GM12874 (cell line): Measurements from ENCODE around the gene USP6NL.

Source experiments
- CTCF ChIP-seq: IDR thresholded peaks from 2 replicates; pipeline ENCODE4 v1.5.1; 2011; ENCODE audit warnings: low read depth, mild to moderate bottlenecking, control low read depth, low read length, moderate library complexity; ENCODE audit not compliant: insufficient read depth

USP6NL gene

GRCh38 chr10:11612021-11613001 lies 861 bp upstream of the USP6NL start:
- no peak for TF ChIP-seq CTCF

GRCh38 chr10:11610826-11611247 lies 613 bp downstream of the USP6NL start:
- TF ChIP-seq CTCF = no peak

- no peak for TF ChIP-seq CTCF
Observed at GRCh38 chr10:11610166-11610825, 1.2 kb downstream of the USP6NL start.

GRCh38 chr10:11609492-11610093 lies 1.9 kb downstream of the USP6NL start:
- no peak for TF ChIP-seq CTCF

GRCh38 chr10:11609052-11609451 lies 2.4 kb downstream of the USP6NL start:
- TF ChIP-seq CTCF = no peak

GRCh38 chr10:11608159-11609013 lies 3.1 kb downstream of the USP6NL start:
- TF ChIP-seq CTCF = no peak
